NK-92 (cell line): ENCODE data around the gene CTNNAL1.
"Not testable (repeated sequence)": the region's sequence is repeated elsewhere in the genome, so short reads cannot be mapped to it uniquely, and the experiment has no call there.

ENCODE experiments used
- DNase-seq: peaks from one replicate; lab custom pipeline; 2025; ENCODE audit not compliant: unreplicated experiment; lab: John Stamatoyannopoulos, UW

Gene CTNNAL1

GRCh38 chr9:108934323-108934893, 78.9 kb downstream of the CTNNAL1 start, which contains the start of gene ABITRAM:
ABITRAM (plus strand) TSS chr9:108934400; CDS start chr9:108934487, 87 bp downstream.
- DNase-seq, result no peak

- DNase-seq, result peak; percentile 74
These were observed 79.5 kb downstream of the CTNNAL1 start, which contains the start of gene ELP1 for GRCh38 chr9:108933718-108934322. ELP1 (minus strand) TSS chr9:108934124; CDS start chr9:108931146, 2,978 bp downstream.

- no peak for DNase-seq
These were observed 80.0 kb downstream of the CTNNAL1 start for GRCh38 chr9:108933231-108933717.

- no peak for DNase-seq
These were observed 84.9 kb downstream of the CTNNAL1 start for GRCh38 chr9:108928386-108928785.

GRCh38 chr9:108924466-108924865, 88.8 kb downstream of the CTNNAL1 start:
- no peak for DNase-seq

- no peak for DNase-seq
These were observed 92.1 kb downstream of the CTNNAL1 start for GRCh38 chr9:108921200-108921599.

- not testable (repeated sequence) for DNase-seq
These were observed 92.9 kb downstream of the CTNNAL1 start for GRCh38 chr9:108920401-108920800.

- DNase-seq, result no peak
These were observed 93.8 kb downstream of the CTNNAL1 start for GRCh38 chr9:108919517-108919916.

- no peak for DNase-seq
These were observed 99.9 kb downstream of the CTNNAL1 start for GRCh38 chr9:108913391-108913790.

GRCh38 chr9:108911820-108912219, 101.5 kb downstream of the CTNNAL1 start:
- no peak for DNase-seq

- no peak for DNase-seq
These were observed 102.4 kb downstream of the CTNNAL1 start for GRCh38 chr9:108910914-108911313.

GRCh38 chr9:108910402-108910801, 102.9 kb downstream of the CTNNAL1 start:
- DNase-seq, result no peak

GRCh38 chr9:108905494-108905893, 107.8 kb downstream of the CTNNAL1 start:
- DNase-seq, result no peak

GRCh38 chr9:108904161-108904560, 109.1 kb downstream of the CTNNAL1 start:
- no peak for DNase-seq

GRCh38 chr9:108903420-108904103, 109.7 kb downstream of the CTNNAL1 start:
- DNase-seq, result no peak

GRCh38 chr9:108900176-108900575, 113.1 kb downstream of the CTNNAL1 start:
- DNase-seq, result no peak

GRCh38 chr9:108899023-108899695, 114.1 kb downstream of the CTNNAL1 start:
- DNase-seq, result not testable (repeated sequence)

- DNase-seq, result no peak
These were observed 115.8 kb downstream of the CTNNAL1 start for GRCh38 chr9:108897324-108898096.

- DNase-seq, result no peak
These were observed 118.9 kb downstream of the CTNNAL1 start for GRCh38 chr9:108894225-108894997.
